Measurements from ENCODE around the gene SLITRK3.

- TF ChIP-seq EZH2 (IDR thresholded peaks at IDR 0.05), result no peak
- no peak; the same call in none of the 2 replicates for TF ChIP-seq POLR2AphosphoS5 (IDR thresholded peaks at IDR 0.05; ENCODE audit: borderline replicate concordance, low read depth, low read length)
- TF ChIP-seq FOXP2 (optimal IDR thresholded peaks at IDR 0.05; ENCODE audit: control extremely low read depth, extremely low read length, insufficient read depth), result no peak
Observed at GRCh38 chr3:165195640-165196576, at the start of gene SLITRK3.

Measured in SK-N-MC (cell line).